Esophagus (tissue), 2 donors: ENCODE data around the gene FAM219B. TPM values are rescaled to one million over a fixed set of nuclear protein-coding genes. Genes with fewer than 3 reads are reported as not detected.

ENCODE experiments used
- H3K27ac ChIP-seq, 2 donors: one replicate each; pipeline ENCODE4 v1.5.1; 2013; ENCODE audit warnings: low read depth in 2 of 2, mild to moderate bottlenecking in 2 of 2, inconsistent platforms in 1 of 2, low read length in 1 of 2, moderate library complexity in 1 of 2
- H3K27me3 ChIP-seq, 2 donors: one replicate each; pipeline ENCODE4 v1.6.1; 2013; ENCODE audit warnings: low read length in 2 of 2, control low read depth in 1 of 2, mild to moderate bottlenecking in 1 of 2; ENCODE audit not compliant: insufficient read depth in 2 of 2, control insufficient read depth in 1 of 2
- H3K36me3 ChIP-seq, 2 donors: one replicate each; pipeline ENCODE4 v1.6.1; 2013; ENCODE audit warnings: low read length in 1 of 2; ENCODE audit not compliant: control insufficient read depth in 2 of 2, insufficient read depth in 2 of 2
- H3K4me1 ChIP-seq, 2 donors: one replicate each; pipeline ENCODE4 v1.6.1; 2013; ENCODE audit warnings: low read length in 1 of 2; ENCODE audit not compliant: control insufficient read depth in 2 of 2, insufficient read depth in 2 of 2
- H3K4me3 ChIP-seq, 2 donors: one replicate each; pipeline ENCODE4 v1.5.1; 2013; ENCODE audit warnings: low read length in 2 of 2, mild to moderate bottlenecking in 2 of 2, low read depth in 1 of 2, moderate library complexity in 1 of 2
- H3K9me3 ChIP-seq, 2 donors: one replicate each; pipeline ENCODE4 v1.6.1; 2013; ENCODE audit warnings: mild to moderate bottlenecking in 2 of 2, low read depth in 1 of 2, low read length in 1 of 2, moderate library complexity in 1 of 2; ENCODE audit not compliant: control insufficient read depth in 2 of 2, insufficient read depth in 1 of 2
- WGBS, 2 donors: extraction: QIAGEN DNeasy Blood & Tissue Kit; methylation state at CpG; one replicate each; pipeline ENCODE4 v1.1.7; 2013; 5-methylcytosine and 5-hydroxymethylcytosine counted together
- polyA plus RNA-seq, 2 donors: library from polyadenylated mRNA; stranded (reverse); fragments of 200-250 nt; gene quantifications; one replicate each; pipeline ENCODE4 v1.2.3, GENCODE V29; 2013
- donor health status: healthy with polysubstance abuse.
- donor health status: Bipolar disorder and iron deficiency.

FAM219B gene
- polyA plus RNA-seq, 2 donors: 46.4 to 53.0 TPM

GRCh38 chr15:74857671-74858368 lies 48.8 kb downstream of the FAM219B start:
- Histone ChIP-seq H3K27me3 (no peaks in the 10 kb centered on the region), H3K4me1 (peaks cover 0 to 5% of the 10 kb centered on the region in 2 donors), H3K9me3 (no peaks in the 10 kb centered on the region), H3K36me3 (peaks cover 12 to 13% of the 10 kb centered on the region in 2 donors), H3K4me3 (no peak overlapping the region), H3K27ac (no peak overlapping the region)
- WGBS, 2 donors: 66 to 71% methylated on average over 9 of the region's 9 CpGs

GRCh38 chr15:74857082-74857655 lies 49.5 kb downstream of the FAM219B start:
- Histone ChIP-seq H3K4me1 (peaks cover 0 to 5% of the 10 kb centered on the region in 2 donors), H3K27ac (peak overlapping the region; percentile 4 to 19), H3K9me3 (no peaks in the 10 kb centered on the region), H3K4me3 (no peak overlapping the region), H3K36me3 (peaks cover 16 to 19% of the 10 kb centered on the region in 2 donors), H3K27me3 (no peaks in the 10 kb centered on the region)
- 54 to 66% methylated on average over 5 of the region's 5 CpGs for WGBS, 2 donors

- WGBS, 2 donors: 100% methylated on average over 1 of the region's 1 CpG
- H3K4me1 ChIP-seq: peaks cover 0 to 5% of the 10 kb centered on the region in 2 donors
- H3K27ac ChIP-seq: no peak overlapping the region
- H3K9me3 ChIP-seq: no peaks in the 10 kb centered on the region
- H3K36me3 ChIP-seq: peaks cover 17 to 25% of the 10 kb centered on the region in 2 donors
- H3K4me3 ChIP-seq: no peak overlapping the region
- H3K27me3 ChIP-seq: no peaks in the 10 kb centered on the region
Observed at GRCh38 chr15:74856537-74856936, 50.1 kb downstream of the FAM219B start.

GRCh38 chr15:74855857-74856256 lies 50.8 kb downstream of the FAM219B start:
- WGBS, 2 donors: 81 to 89% methylated on average over 2 of the region's 2 CpGs
- Histone ChIP-seq H3K4me3 (no peak overlapping the region), H3K27me3 (no peaks in the 10 kb centered on the region), H3K4me1 (peaks cover 0 to 3% of the 10 kb centered on the region in 2 donors), H3K36me3 (peaks cover 24 to 31% of the 10 kb centered on the region in 2 donors), H3K27ac (peak overlapping the region in 1 of 2 donors; percentile 43), H3K9me3 (no peaks in the 10 kb centered on the region)

- Histone ChIP-seq H3K4me3 (no peak overlapping the region), H3K9me3 (no peaks in the 10 kb centered on the region), H3K27me3 (no peaks in the 10 kb centered on the region), H3K27ac (no peak overlapping the region), H3K36me3 (peaks cover 26 to 43% of the 10 kb centered on the region in 2 donors), H3K4me1 (peaks cover 0 to 3% of the 10 kb centered on the region in 2 donors)
- 95 to 98% methylated on average over 13 of the region's 13 CpGs for WGBS, 2 donors
Observed at GRCh38 chr15:74854453-74855022, 52.1 kb downstream of the FAM219B start.

- WGBS, 2 donors: 94 to 96% methylated on average over 7 of the region's 7 CpGs
- Histone ChIP-seq H3K4me3 (no peak overlapping the region), H3K27ac (no peak overlapping the region), H3K27me3 (no peaks in the 10 kb centered on the region), H3K9me3 (no peaks in the 10 kb centered on the region), H3K36me3 (peaks cover 26 to 59% of the 10 kb centered on the region in 2 donors), H3K4me1 (peaks cover 0 to 2% of the 10 kb centered on the region in 2 donors)
Observed at GRCh38 chr15:74851960-74852359, 54.7 kb downstream of the FAM219B start.

- H3K36me3 ChIP-seq: peaks cover 26 to 61% of the 10 kb centered on the region in 2 donors
- peaks cover 0 to 2% of the 10 kb centered on the region in 2 donors for H3K4me1 ChIP-seq
- no peak overlapping the region for H3K27ac ChIP-seq
- H3K9me3 ChIP-seq: no peaks in the 10 kb centered on the region
- H3K27me3 ChIP-seq: no peaks in the 10 kb centered on the region
- WGBS, 2 donors: 91 to 96% methylated on average over 4 of the region's 4 CpGs
- H3K4me3 ChIP-seq: no peak overlapping the region
Observed at GRCh38 chr15:74850393-74850792, 56.3 kb downstream of the FAM219B start.

Other genes with a start within 250 kb of the FAM219B start
- gene EDC3, start 210.8 kb downstream of the FAM219B start, polyA plus RNA-seq: 10 to 100 TPM; 12.2 to 14.5 TPM
- gene CYP1A1, start 181.3 kb downstream of the FAM219B start, polyA plus RNA-seq: 1 to 10 TPM in 1 of 2 donors, under 1 TPM in 1; 0.08 to 1.9 TPM
- under 1 TPM in 1 of 2 donors, not detected in 1; 0.06 TPM for gene CYP1A2, start 158.0 kb downstream of the FAM219B start, polyA plus RNA-seq
- gene CSK, start 124.8 kb downstream of the FAM219B start, polyA plus RNA-seq: 10 to 100 TPM; 79.2 to 96.8 TPM
- under 1 TPM; 0.27 to 0.61 TPM for gene LMAN1L, start 94.0 kb downstream of the FAM219B start, polyA plus RNA-seq
- 1 to 10 TPM in 1 of 2 donors, under 1 TPM in 1; 0.48 to 1.2 TPM for gene CPLX3, start 80.2 kb downstream of the FAM219B start, polyA plus RNA-seq
- 100 to 1,000 TPM in 1 of 2 donors, 10 to 100 TPM in 1; 68.8 to 143 TPM for gene ULK3, start 63.7 kb downstream of the FAM219B start, polyA plus RNA-seq
- gene SCAMP2, start 33.5 kb downstream of the FAM219B start, polyA plus RNA-seq: 10 to 100 TPM; 58.9 to 62.3 TPM
- 10 to 100 TPM; 26.5 to 27.4 TPM for gene MPI, start 16.8 kb downstream of the FAM219B start, polyA plus RNA-seq
- gene COX5A, start 31.2 kb upstream of the FAM219B start, polyA plus RNA-seq: 100 to 1,000 TPM; 196 to 331 TPM
- gene RPP25, start 49.9 kb upstream of the FAM219B start, polyA plus RNA-seq: 1 to 10 TPM; 2.8 to 7.4 TPM
- under 1 TPM; 0.24 to 0.41 TPM for gene SCAMP5, start 88.7 kb upstream of the FAM219B start, polyA plus RNA-seq
- 10 to 100 TPM; 19.1 to 25.9 TPM for gene PPCDC, start 116.7 kb upstream of the FAM219B start, polyA plus RNA-seq